ENCODE measurements around the gene CRACDL. TPM values are rescaled to one million over a fixed set of nuclear protein-coding genes. Genes with fewer than 3 reads are reported as not detected.

CRACDL gene
- total and polyA plus RNA-seq, 2 of the 13 experiments (the other 11 are each of a cell fraction or from before 2014, with no cell fraction given) = 0.15 to 0.26 TPM

DNA sequence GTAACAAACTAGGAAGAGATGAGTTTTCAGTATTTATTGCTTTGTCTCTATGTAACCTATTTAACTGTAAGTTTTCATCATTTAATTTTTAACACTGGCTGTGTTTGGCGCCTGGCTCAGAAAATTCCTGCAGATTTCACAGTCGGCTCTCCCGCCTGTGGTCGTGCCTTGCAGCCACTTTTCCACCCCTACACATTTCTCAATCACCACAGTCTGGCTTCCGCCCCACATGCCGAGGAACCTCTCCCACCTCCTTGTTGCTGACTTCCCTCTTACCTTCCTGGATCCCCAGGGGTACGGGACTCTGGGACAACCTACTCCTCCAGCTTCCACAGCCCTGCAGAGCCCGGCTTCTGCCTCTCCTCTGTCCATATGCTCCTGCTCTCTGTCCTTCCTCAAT, 163.5 kb downstream of the CRACDL start:
- no peaks in the 10 kb centered on the region for H3K79me2 ChIP-seq (ENCODE audit: insufficient read depth, low read length)
- H3K27ac ChIP-seq (ENCODE audit: extremely low read length, insufficient read depth, low read length) = no peak overlapping the region
- peaks cover 54% of the 10 kb centered on the region for H3K4me1 ChIP-seq (ENCODE audit: insufficient read depth, low read length)
- no peak overlapping the region for H3K4me3 ChIP-seq (replicated peaks in 1 of 3; ENCODE audit: insufficient read depth in 1 of 3, low read depth in 2 of 3, low read length in 3 of 3)
- ATAC-seq (no peak), FAIRE-seq (no peak), DNase-seq (ENCODE audit: low spot score) (no peak)
- H3K27me3 ChIP-seq (ENCODE audit: control insufficient read depth in 1 of 2, insufficient read depth in 2 of 2, low read length in 2 of 2) = no peaks in the 10 kb centered on the region
- H3K4me2 ChIP-seq (ENCODE audit: low read depth, low read length) = no peak overlapping the region
- in situ Hi-C loops (cut with HindIII; ENCODE audit: extremely low pct_ligation_motif_present, low pct_unique_long_range_greater_than_20kb) = no loop called here
- ChIA-PET CTCF (ENCODE audit: low intra/inter-chr PET ratio, low total read pairs) (no interaction called here), POLR2A (no interaction called here)
- BruUV-seq (replicated peaks) = no TSS peak
- H2AFZ ChIP-seq (ENCODE audit: low read length) = no peak overlapping the region
- intact Hi-C loops (cut with micrococcal nuclease; ENCODE audit: unreplicated experiment) = no loop called here
- TF ChIP-seq SP1 (IDR thresholded peaks at IDR 0.05) (no peak), SP1 (CRISPR knock-in tag; IDR thresholded peaks at IDR 0.05) (no peak), ZZZ3 (CRISPR knock-in tag; IDR thresholded peaks at IDR 0.05; ENCODE audit: borderline replicate concordance) (no peak), ZNF75D (CRISPR knock-in tag; IDR thresholded peaks at IDR 0.05; ENCODE audit: borderline replicate concordance) (no peak), ZNF557 (CRISPR knock-in tag; IDR thresholded peaks at IDR 0.05) (no peak), SYNCRIP (IDR thresholded peaks at IDR 0.05; ENCODE audit: insufficient read depth, low read depth, low read length) (no peak), ZNF720 (CRISPR knock-in tag; IDR thresholded peaks at IDR 0.05) (no peak), ZEB1 (IDR thresholded peaks at IDR 0.05; ENCODE audit: insufficient replicate concordance, low read depth) (no peak), ZNF253 (CRISPR knock-in tag; IDR thresholded peaks at IDR 0.05; ENCODE audit: borderline replicate concordance) (no peak), NFRKB (IDR thresholded peaks at IDR 0.05) (no peak), RELA (CRISPR knock-in tag; IDR thresholded peaks at IDR 0.05) (no peak), HHEX (CRISPR knock-in tag; IDR thresholded peaks at IDR 0.05) (no peak), RFXANK (CRISPR knock-in tag; IDR thresholded peaks at IDR 0.05) (no peak), NR2F6 (IDR thresholded peaks at IDR 0.05) (no peak), NR2F6 (CRISPR knock-in tag; IDR thresholded peaks at IDR 0.05) (no peak), ZSCAN25 (CRISPR knock-in tag; IDR thresholded peaks at IDR 0.05) (no peak), HMG20B (CRISPR knock-in tag; conservative IDR thresholded peaks at IDR 0.05) (no peak)
- TF ChIP-seq, protein P1, sequence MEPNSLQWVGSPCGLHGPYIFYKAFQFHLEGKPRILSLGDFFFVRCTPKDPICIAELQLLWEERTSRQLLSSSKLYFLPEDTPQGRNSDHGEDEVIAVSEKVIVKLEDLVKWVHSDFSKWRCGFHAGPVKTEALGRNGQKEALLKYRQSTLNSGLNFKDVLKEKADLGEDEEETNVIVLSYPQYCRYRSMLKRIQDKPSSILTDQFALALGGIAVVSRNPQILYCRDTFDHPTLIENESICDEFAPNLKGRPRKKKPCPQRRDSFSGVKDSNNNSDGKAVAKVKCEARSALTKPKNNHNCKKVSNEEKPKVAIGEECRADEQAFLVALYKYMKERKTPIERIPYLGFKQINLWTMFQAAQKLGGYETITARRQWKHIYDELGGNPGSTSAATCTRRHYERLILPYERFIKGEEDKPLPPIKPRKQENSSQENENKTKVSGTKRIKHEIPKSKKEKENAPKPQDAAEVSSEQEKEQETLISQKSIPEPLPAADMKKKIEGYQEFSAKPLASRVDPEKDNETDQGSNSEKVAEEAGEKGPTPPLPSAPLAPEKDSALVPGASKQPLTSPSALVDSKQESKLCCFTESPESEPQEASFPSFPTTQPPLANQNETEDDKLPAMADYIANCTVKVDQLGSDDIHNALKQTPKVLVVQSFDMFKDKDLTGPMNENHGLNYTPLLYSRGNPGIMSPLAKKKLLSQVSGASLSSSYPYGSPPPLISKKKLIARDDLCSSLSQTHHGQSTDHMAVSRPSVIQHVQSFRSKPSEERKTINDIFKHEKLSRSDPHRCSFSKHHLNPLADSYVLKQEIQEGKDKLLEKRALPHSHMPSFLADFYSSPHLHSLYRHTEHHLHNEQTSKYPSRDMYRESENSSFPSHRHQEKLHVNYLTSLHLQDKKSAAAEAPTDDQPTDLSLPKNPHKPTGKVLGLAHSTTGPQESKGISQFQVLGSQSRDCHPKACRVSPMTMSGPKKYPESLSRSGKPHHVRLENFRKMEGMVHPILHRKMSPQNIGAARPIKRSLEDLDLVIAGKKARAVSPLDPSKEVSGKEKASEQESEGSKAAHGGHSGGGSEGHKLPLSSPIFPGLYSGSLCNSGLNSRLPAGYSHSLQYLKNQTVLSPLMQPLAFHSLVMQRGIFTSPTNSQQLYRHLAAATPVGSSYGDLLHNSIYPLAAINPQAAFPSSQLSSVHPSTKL (CRISPR knock-in tag; IDR thresholded peaks at IDR 0.05) = no peak
- TF ChIP-seq, protein P2, sequence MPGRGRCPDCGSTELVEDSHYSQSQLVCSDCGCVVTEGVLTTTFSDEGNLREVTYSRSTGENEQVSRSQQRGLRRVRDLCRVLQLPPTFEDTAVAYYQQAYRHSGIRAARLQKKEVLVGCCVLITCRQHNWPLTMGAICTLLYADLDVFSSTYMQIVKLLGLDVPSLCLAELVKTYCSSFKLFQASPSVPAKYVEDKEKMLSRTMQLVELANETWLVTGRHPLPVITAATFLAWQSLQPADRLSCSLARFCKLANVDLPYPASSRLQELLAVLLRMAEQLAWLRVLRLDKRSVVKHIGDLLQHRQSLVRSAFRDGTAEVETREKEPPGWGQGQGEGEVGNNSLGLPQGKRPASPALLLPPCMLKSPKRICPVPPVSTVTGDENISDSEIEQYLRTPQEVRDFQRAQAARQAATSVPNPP (CRISPR knock-in tag; IDR thresholded peaks at IDR 0.05) = no peak
- no peaks in the 10 kb centered on the region for H3K9me3 ChIP-seq (ENCODE audit: low read length)
- H4K20me1 ChIP-seq (ENCODE audit: insufficient read depth, low read length) = no peaks in the 10 kb centered on the region
- no peaks in the 10 kb centered on the region for H3K36me3 ChIP-seq (replicated peaks in 1 of 2; ENCODE audit: control insufficient read depth in 1 of 2, insufficient read depth in 2 of 2, low read length in 2 of 2)
- no peak overlapping the region for H3K9ac ChIP-seq (ENCODE audit: insufficient read depth, low read depth, low read length)
- WGBS (ENCODE audit: low lambda C conversion rate) = 84% methylated on average over 8 of the region's 8 CpGs
